Fibroblast of lung (primary cell): Measurements from ENCODE around the gene HIKESHI. TPM values are rescaled to one million over a fixed set of nuclear protein-coding genes. Genes with fewer than 3 reads are reported as not detected.
A peak's percentile ranks its signal among the peaks of the same experiment; 100 is the strongest.
"Not testable (repeated sequence)": the region's sequence is repeated elsewhere in the genome, so short reads cannot be mapped to it uniquely, and the experiment has no call there.

Source experiments
- DNase-seq, 2 donors: peaks; one replicate each; pipeline versions ENCODE4 v3.0.0 to v3.0.0-alpha.2; 2010; ENCODE audit warnings: low read depth in 2 of 2
- H2AFZ ChIP-seq: 2 replicates; pipeline ENCODE4 v1.5.1; 2012; ENCODE audit warnings: low read length, control low read depth, inconsistent platforms
- H3K27ac ChIP-seq: 2 replicates; pipeline ENCODE4 v1.5.1; 2011; ENCODE audit warnings: low read length, control low read depth; ENCODE audit not compliant: insufficient read depth
- H3K27me3 ChIP-seq: 2 replicates; pipeline ENCODE4 v1.5.1; 2011; ENCODE audit warnings: mild to moderate bottlenecking, low read length; ENCODE audit not compliant: control insufficient read depth, insufficient read depth
- H3K36me3 ChIP-seq: 2 replicates; pipeline ENCODE4 v1.5.1; 2011; ENCODE audit warnings: low read length; ENCODE audit not compliant: control insufficient read depth, insufficient read depth
- H3K4me1 ChIP-seq: 2 replicates; pipeline ENCODE4 v1.5.1; 2011; ENCODE audit warnings: low read length; ENCODE audit not compliant: control insufficient read depth, insufficient read depth; ENCODE audit errors: extremely low read depth
- H3K4me2 ChIP-seq: 2 replicates; pipeline ENCODE4 v1.5.1; 2011; ENCODE audit warnings: low read length, control low read depth; ENCODE audit not compliant: insufficient read depth; ENCODE audit errors: extremely low read depth
- H3K4me3 ChIP-seq, 4 experiments: fragments of 200-600 bp in 1 of 4; sonication (generic) in 1 of 4; replicated peaks in 1 of 4; 2 replicates each; pipeline ENCODE4 v1.5.1; 2011 to 2016; ENCODE audit warnings: low read length in 4 of 4, low read depth in 3 of 4, mild to moderate bottlenecking in 3 of 4, control low read depth in 2 of 4, inconsistent platforms in 1 of 4, mixed read lengths in 1 of 4; ENCODE audit not compliant: insufficient read depth in 1 of 4; ENCODE audit errors: control extremely low read depth in 1 of 4
- H3K79me2 ChIP-seq: 2 replicates; pipeline ENCODE4 v1.5.1; 2012; ENCODE audit warnings: mild to moderate bottlenecking, low read length, inconsistent platforms; ENCODE audit not compliant: control insufficient read depth, insufficient read depth
- H3K9ac ChIP-seq: 2 replicates; pipeline ENCODE4 v1.5.1; 2011; ENCODE audit warnings: mild to moderate bottlenecking, low read length, control low read depth; ENCODE audit not compliant: insufficient read depth
- H3K9me3 ChIP-seq: 2 replicates; pipeline ENCODE4 v1.5.1; 2012; ENCODE audit warnings: low read depth, low read length; ENCODE audit not compliant: control insufficient read depth, insufficient read depth
- H4K20me1 ChIP-seq: 2 replicates; pipeline ENCODE4 v1.5.1; 2011; ENCODE audit warnings: low read length; ENCODE audit not compliant: control insufficient read depth, insufficient read depth; ENCODE audit errors: extremely low read depth
- CTCF ChIP-seq, 2 donors: IDR thresholded peaks in 1 of 2; conservative IDR thresholded peaks in 1 of 2; 1 replicate in 1 of 2; 2 replicates in 1 of 2; pipeline ENCODE4 v1.5.1; 2011 to 2012; ENCODE audit warnings: low read length in 2 of 2, control low read depth in 1 of 2, inconsistent platforms in 1 of 2, low read depth in 1 of 2, mild to moderate bottlenecking in 1 of 2
- EZH2 ChIP-seq: IDR thresholded peaks from 2 replicates; pipeline ENCODE4 v1.5.1; 2012; ENCODE audit warnings: low read length, control low read depth, mild to moderate bottlenecking; ENCODE audit errors: missing control alignments
- polyA plus RNA-seq, 2 donors: library from polyadenylated mRNA; depleted of rRNA in 1 of 2; stranded (reverse) in 1 of 2; unstranded in 1 of 2; fragments of >200 nt; gene quantifications; 2 replicates each; pipeline ENCODE4 v1.2.1, GENCODE V29; 2011 to 2012; ENCODE audit warnings: missing spikeins in 1 of 2
- total RNA-seq: library from RNA; depleted of rRNA; stranded (reverse); fragments of >200 nt; gene quantifications from 2 replicates; pipeline ENCODE4 v1.2.1, GENCODE V29; 2014

Gene HIKESHI
- total and polyA plus RNA-seq, 2 donors (not counting 1 experiment from before 2014, with no cell fraction given) = 64.1 to 74.3 TPM

GRCh38 chr11:86301742-86302091 is 323 bp upstream of the HIKESHI start:
- H3K4me2 ChIP-seq = peak overlapping the region; percentile 70
- H2AFZ ChIP-seq = peak overlapping the region; percentile 81
- no peaks in the 10 kb centered on the region for H4K20me1 ChIP-seq
- H3K4me3 ChIP-seq = peak overlapping the region; percentile 85 to 95 (median 90)
- no peaks in the 10 kb centered on the region for H3K27me3 ChIP-seq
- H3K9ac ChIP-seq = no peak overlapping the region
- TF ChIP-seq CTCF (conservative IDR thresholded peaks at IDR 0.05 in 1 of 2, IDR thresholded peaks at IDR 0.05 in 1 of 2; ENCODE audit: low read depth in 1 of 2, low read length in 2 of 2) (no peak), EZH2 (no peak)
- no peak for DNase-seq
- no peaks in the 10 kb centered on the region for H3K4me1 ChIP-seq
- H3K36me3 ChIP-seq = no peaks in the 10 kb centered on the region
- H3K27ac ChIP-seq = no peak overlapping the region
- H3K9me3 ChIP-seq = no peaks in the 10 kb centered on the region
- H3K79me2 ChIP-seq = peaks cover 28% of the 10 kb centered on the region

- Histone ChIP-seq H4K20me1 (no peaks in the 10 kb centered on the region), H3K79me2 (peaks cover 28% of the 10 kb centered on the region), H3K27me3 (no peaks in the 10 kb centered on the region), H3K4me2 (peak overlapping the region; percentile 81), H3K9me3 (no peaks in the 10 kb centered on the region), H2AFZ (no peak overlapping the region), H3K4me3 (peak overlapping the region; percentile 85 to 95 (median 90)), H3K9ac (no peak overlapping the region), H3K36me3 (no peaks in the 10 kb centered on the region), H3K27ac (peak overlapping the region; percentile 3), H3K4me1 (no peaks in the 10 kb centered on the region)
- TF ChIP-seq CTCF (conservative IDR thresholded peaks at IDR 0.05 in 1 of 2, IDR thresholded peaks at IDR 0.05 in 1 of 2; ENCODE audit: low read depth in 1 of 2, low read length in 2 of 2) = no peak
- TF ChIP-seq EZH2 = no peak
- DNase-seq = peak in 1 of 2 donors; percentile 39
Observed at GRCh38 chr11:86303257-86303656, 1.2 kb downstream of the HIKESHI start.

DNA sequence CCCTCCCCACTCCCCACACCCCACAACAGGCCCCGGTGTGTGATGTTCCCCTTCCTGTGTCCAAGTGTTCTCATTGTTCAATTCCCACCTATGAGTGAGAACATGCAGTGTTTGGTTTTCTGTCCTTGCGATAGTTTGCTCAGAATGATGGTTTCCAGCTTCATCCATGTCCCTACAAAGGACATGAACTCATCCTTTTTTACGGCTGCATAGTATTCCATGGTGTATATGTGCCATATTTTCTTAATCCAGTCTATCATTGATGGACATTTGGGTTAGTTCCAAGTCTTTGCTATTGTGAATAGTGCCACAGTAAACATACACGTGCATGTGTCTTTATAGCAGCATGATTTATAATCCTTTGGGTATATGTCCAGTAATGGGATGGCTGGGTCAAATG is 6.7 kb downstream of the HIKESHI start:
- H3K36me3 ChIP-seq, H4K20me1 ChIP-seq: not testable (repeated sequence)
- H3K79me2 ChIP-seq = peaks cover 14% of the 10 kb centered on the region

More for the DNA sequence above, 6.7 kb downstream of the HIKESHI start:
- not testable (repeated sequence) for H3K27me3 ChIP-seq, H3K4me1 ChIP-seq, H3K9me3 ChIP-seq, DNase-seq, H3K4me3 ChIP-seq, H2AFZ ChIP-seq, H3K9ac ChIP-seq, H3K27ac ChIP-seq, H3K4me2 ChIP-seq
